Measurements from ENCODE around the gene SFMBT2. TPM values are rescaled to one million over a fixed set of nuclear protein-coding genes. Genes with fewer than 3 reads are reported as not detected.

SFMBT2 gene
- total RNA-seq, 1 experiment from 2014 or later, result 14.3 TPM

GRCh38 chr10:7205656-7206055, 205.2 kb downstream of the SFMBT2 start:
- TF ChIP-seq ESRRA (CRISPR knock-in tag; IDR thresholded peaks at IDR 0.05; ENCODE audit: borderline replicate concordance) (no peak), PRDM15 (CRISPR knock-in tag; IDR thresholded peaks at IDR 0.05) (no peak), ZNF423 (CRISPR knock-in tag; IDR thresholded peaks at IDR 0.05) (no peak), MYBL2 (CRISPR knock-in tag; IDR thresholded peaks at IDR 0.05) (no peak), CDX4 (CRISPR knock-in tag; IDR thresholded peaks at IDR 0.05; ENCODE audit: borderline replicate concordance) (no peak), ZMAT4 (CRISPR knock-in tag; IDR thresholded peaks at IDR 0.05) (no peak), TCF7 (CRISPR knock-in tag; IDR thresholded peaks at IDR 0.05; ENCODE audit: low read depth) (no peak), MLX (CRISPR knock-in tag; IDR thresholded peaks at IDR 0.05) (no peak), NR1H2 (CRISPR knock-in tag; IDR thresholded peaks at IDR 0.05) (no peak), ARID4B (CRISPR knock-in tag; IDR thresholded peaks at IDR 0.05; ENCODE audit: borderline replicate concordance) (no peak), USF1 (CRISPR knock-in tag; IDR thresholded peaks at IDR 0.05) (no peak), NR3C1 (CRISPR knock-in tag; conservative IDR thresholded peaks at IDR 0.05; ENCODE audit: low read depth) (no peak), ZNF317 (CRISPR knock-in tag; IDR thresholded peaks at IDR 0.05; ENCODE audit: borderline replicate concordance, low read depth) (no peak), NFATC4 (CRISPR knock-in tag; IDR thresholded peaks at IDR 0.05) (no peak), ELF4 (CRISPR knock-in tag; IDR thresholded peaks at IDR 0.05; ENCODE audit: low read depth) (no peak), TEAD1 (CRISPR knock-in tag; IDR thresholded peaks at IDR 0.05) (no peak), ZNF416 (CRISPR knock-in tag; IDR thresholded peaks at IDR 0.05) (no peak), IRF1 (CRISPR knock-in tag; IDR thresholded peaks at IDR 0.05) (no peak)
- ATAC-seq (no peak), DNase-seq (ENCODE audit: low spot score) (no peak)
- peaks cover 11% of the 10 kb centered on the region for H3K4me1 Mint-ChIP-seq
- H3K36me3 Mint-ChIP-seq, result peaks cover 10% of the 10 kb centered on the region; the same call in 1 of the 2 replicates
- no peak overlapping the region for H3K4me3 Mint-ChIP-seq
- no peaks in the 10 kb centered on the region for H3K27me3 Mint-ChIP-seq (ENCODE audit: low read depth)
- H3K9me3 Mint-ChIP-seq, result no peaks in the 10 kb centered on the region
- POLR2A ChIA-PET, result no interaction called here
- H3K27ac Mint-ChIP-seq, result no peak overlapping the region
- CTCF ChIA-PET, result no interaction called here
